Measurements from ENCODE around the gene LYSMD4.

DNA sequence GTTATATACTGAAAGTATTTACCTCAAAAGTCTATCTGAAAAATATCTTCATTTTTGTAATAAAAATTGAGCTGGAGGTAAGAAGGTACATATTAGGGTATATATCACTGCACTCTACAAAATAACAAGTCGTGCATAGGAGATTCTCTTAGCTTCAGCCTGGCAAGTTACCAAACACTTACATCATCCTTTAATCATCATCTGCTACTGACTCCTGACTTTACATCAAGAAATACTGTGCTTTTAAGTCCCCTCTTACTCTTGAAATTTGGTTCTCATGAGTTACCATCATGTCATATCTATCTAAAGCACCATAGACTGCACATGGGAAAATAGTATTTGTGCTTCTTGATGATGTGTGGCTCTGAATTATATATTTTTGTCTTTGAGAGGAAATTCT, 50.8 kb downstream of the LYSMD4 start:
- TF ChIP-seq ETV6 (conservative IDR thresholded peaks at IDR 0.05 in 1 of 2, IDR thresholded peaks at IDR 0.05 in 1 of 2; ENCODE audit: borderline replicate concordance in 1 of 2, low read depth in 1 of 2) (no peak), EZH2 (IDR thresholded peaks at IDR 0.05; ENCODE audit: borderline replicate concordance, control insufficient read depth, low read depth, low read length) (no peak), NFIC (IDR thresholded peaks at IDR 0.05; ENCODE audit: low read depth, low read length) (no peak), RFX5 (IDR thresholded peaks at IDR 0.05; ENCODE audit: low read depth, low read length) (no peak), ZSCAN29 (IDR thresholded peaks at IDR 0.05) (no peak), DPF2 (IDR thresholded peaks at IDR 0.05) (no peak), ZBED1 (IDR thresholded peaks at IDR 0.05; ENCODE audit: borderline replicate concordance) (no peak)
